Renal pelvis (tissue), 4 donors: Measurements from ENCODE around the gene FKBP1A. TPM values are rescaled to one million over a fixed set of nuclear protein-coding genes. Genes with fewer than 3 reads are reported as not detected.
"Not testable (repeated sequence)": the region's sequence is repeated elsewhere in the genome, so short reads cannot be mapped to it uniquely, and the experiment has no call there.

ENCODE experiments used
- DNase-seq: peaks from one replicate; pipeline ENCODE4 v3.0.0-alpha.2; 2013
- polyA plus RNA-seq, 3 donors: library from polyadenylated mRNA; unstranded; fragments of 120-200 nt; gene quantifications; one replicate each; pipeline ENCODE4 v1.2.1, GENCODE V29; 2013; ENCODE audit not compliant: insufficient read length in 3 of 3

FKBP1A gene
- polyA plus RNA-seq, 3 donors = 340 to 380 (median 358) TPM

DNA sequence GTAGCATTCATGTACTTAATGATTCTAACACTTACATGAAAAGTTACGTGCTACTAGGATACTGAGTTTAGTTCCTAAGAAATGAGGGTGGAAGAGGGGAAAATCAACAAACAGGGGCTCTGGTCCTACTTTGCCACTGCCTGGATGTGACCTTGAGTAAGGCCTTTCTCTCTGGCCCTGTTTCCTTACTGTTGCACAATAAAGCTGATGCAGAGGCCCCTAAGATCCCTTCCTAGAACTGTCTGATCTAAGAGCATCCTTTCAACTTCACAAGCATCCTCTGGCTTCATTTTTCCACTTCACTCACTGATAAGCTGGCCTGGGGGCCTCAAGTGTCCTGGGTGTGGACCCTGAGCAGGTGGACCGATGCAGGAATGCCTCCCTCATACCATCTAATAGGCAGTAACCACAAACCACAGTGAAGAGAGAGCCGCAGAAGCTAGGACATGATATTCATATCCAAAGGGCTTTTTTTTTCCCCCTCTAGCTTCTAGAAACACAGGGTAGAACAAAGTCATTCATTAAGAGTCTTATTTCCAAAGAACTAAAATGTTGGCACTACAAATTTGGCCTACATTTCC, 21.6 kb downstream of the FKBP1A start:
- DNase-seq = no peak

DNA sequence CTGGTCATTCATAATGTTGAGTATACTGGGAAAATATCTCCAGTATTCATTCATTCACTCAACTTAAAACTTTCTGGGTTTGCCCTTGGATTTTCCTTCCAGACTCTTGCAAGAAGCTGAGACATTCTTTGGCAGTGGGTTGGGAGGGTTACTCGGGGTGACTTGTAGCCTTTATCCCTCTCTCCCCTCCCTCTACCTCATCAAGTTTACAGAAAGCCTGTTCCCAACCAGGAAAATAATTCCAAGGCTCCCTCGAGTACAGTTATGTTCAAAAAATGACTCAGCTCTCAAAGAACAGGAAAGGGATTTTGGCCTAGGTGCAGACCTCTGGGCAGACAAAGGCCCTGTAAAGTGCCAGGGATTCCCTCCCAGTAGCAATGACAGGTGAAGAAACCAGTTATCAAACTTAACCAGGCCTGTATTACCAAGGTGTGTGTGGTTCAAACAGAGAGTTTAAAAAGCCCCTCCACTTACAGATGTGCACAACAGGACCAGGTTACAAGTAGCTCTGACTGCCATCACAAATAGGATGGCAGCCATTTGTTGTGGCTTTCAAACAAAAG, 22.2 kb downstream of the FKBP1A start:
- no peak for DNase-seq

DNA sequence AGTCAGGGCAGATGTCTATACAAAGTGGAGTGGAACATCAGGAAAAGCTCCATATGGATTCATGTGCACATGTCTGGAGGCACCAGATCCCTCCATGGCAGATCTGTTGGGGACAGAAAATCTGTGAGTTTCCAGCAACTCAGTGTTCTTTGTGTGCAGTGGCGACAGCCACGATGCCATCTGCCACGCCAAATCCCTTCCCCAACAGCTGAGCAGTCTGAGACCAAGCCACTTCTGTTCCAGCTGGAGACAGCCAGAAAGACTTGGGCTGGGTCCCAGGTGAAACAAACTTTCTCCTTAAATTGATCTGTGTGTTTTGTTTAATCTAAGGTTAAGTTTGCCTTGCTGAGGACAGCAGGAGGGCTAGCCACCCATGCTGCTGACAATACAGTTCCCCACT, 22.9 kb downstream of the FKBP1A start:
- no peak for DNase-seq

DNA sequence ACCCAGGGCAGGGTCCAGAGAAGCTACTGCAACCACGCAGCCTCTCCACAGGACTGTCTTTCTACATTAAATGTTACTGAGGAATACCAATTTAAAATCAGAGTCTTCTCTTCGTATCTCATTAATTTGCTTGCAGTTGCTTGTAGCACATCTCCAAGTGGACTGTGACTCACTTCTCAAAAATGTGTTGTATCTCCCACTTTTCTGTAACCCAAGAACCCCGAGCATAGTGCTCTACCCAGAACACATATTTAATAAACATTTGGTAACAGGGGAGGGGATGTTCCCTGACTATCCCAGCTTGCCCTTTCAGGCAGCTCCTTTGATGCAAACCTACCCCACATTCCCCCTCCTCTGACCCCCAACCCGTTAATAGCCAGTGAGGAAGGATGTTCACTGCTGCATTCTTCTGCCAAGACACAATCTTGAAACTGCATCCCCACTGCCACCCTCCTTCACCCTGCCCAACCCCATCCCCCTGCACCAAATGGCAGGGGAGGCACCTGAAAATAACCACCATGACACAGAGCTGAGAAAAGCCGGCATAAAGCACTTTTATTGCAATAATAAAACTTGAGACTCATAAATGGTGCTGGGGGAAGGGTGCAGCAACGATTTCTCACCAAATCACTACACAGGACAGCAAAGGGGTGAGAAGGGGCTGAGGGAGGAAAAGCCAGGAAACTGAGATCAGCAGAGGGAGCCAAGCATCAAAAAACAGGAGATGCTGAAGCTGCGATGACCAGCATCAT, 24.2 kb downstream of the FKBP1A start:
- DNase-seq = no peak

DNA sequence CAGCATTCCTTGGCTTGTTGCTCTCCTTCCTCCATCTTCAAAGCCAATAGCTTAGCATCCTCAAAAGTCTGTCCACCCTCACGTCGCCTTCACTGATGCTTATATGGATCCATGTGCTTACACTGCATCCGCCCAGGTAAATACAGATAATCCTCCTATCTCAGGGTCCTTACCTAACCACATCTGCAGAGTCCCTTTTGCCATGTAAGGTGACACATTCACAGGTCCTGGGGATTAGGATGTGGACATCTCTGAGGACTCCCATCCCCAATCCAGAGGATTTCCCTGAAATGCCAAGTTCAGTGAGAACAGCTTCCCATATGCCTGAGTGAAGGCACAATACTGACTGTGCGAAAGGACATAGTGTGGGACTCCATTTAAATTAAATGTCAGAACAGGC, 25.4 kb downstream of the FKBP1A start:
- DNase-seq = no peak

- no peak for DNase-seq
Measured at GRCh38 chr20:1364106-1364505, 28.7 kb downstream of the FKBP1A start.

- no peak for DNase-seq
Measured at GRCh38 chr20:1363522-1363921, 29.3 kb downstream of the FKBP1A start.

- DNase-seq = no peak
Measured at GRCh38 chr20:1362484-1362883, 30.4 kb downstream of the FKBP1A start.

DNA sequence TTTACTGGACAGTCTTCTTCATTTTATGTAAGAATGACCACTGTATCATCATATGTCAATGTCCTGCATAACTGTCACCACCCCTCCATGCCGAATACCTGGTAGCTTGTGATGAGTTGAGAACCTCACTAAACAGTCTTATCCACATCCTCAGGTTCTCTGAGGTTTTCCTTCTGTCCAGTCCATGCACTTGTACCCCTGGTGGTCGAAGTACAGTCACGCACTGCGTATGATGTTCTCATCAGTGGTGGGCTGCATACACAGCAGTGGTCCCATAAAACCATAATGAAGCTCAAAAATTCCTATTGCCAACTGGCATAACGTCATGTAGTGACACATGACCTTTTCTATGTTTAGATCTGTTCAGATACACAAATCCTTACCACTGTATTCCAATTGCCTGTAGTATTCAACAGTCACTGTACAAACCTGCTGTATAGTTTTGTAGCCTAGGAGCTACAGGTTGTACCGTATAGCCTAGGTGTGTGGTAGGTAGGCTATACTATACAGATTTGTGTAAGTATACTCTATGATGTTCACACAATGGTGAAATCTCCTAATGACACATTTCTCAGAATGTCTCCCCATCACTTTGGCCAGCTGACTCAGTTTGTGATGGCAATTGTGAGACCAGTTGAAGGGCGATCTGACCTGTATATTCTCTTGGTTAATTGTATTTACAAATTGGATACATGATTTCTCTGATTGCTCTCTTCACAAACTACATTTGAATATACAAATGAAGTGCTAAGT, 32.6 kb downstream of the FKBP1A start:
- DNase-seq = no peak

- no peak for DNase-seq
Measured at GRCh38 chr20:1357921-1358671, 34.8 kb downstream of the FKBP1A start.

DNA sequence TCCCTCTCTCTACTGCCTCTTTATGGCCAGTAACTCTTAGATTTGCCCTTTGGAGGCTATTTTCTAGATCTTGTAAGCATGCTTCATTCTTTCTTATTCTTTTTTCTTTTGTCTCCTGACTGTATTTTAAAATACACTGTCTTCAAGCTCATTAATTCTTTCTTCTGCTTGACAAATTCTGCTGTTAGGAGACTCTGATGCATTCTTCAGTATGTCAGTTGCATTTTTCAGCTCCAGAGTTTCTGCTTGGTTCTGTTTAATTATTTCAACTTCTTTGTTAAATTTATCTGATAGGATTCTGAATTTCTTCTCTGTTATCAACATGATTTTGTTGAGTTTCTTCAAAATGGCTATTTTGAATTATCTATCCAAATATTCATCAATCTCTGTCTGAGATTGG, 38.9 kb downstream of the FKBP1A start:
- DNase-seq = no peak

DNA sequence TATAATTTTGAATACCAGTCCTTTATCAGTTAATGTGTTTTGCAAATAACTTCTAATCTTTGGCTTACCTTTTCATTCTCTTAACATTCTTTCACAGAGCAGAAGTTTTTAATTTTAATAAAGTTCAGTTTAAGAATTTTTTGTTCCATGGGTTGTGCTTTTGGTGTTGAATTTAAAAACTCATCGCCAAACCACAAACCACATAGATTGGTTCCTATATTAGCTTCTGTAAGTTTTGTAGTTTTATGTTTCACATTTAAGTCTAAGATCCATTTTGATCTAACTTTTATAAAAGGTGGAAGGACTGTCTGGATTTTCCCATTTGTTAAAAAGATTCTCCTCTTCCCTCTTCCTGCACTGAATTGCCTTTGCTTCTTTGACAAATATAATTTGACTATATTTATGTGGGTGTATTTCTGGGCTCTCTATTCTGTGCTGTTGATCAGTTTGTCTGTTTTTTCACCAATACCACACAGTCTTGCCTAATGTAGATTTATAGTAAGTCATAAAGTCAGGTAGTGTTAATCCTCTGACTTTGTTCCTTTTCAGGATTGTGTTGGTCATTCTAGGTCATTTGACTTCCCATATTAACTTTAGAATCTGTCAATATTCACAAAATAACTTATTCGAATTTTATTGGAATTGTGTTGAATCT, 46.4 kb downstream of the FKBP1A start:
- DNase-seq = no peak

DNA sequence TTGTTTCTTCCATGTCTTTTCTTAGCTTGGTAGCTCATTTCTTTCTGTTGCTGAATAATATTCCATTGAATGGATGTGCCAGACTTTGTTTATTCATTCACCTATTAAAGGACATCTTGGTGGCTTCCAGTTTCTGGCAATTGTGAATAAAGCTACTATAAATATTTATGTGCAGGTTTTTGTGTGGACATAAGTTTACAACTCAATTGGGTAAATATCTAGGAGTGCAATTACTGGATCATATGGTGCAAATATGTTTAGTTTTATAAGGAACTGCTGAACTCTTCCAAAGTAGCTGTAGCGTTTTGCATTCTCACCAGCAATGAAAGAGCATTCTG, 47.1 kb downstream of the FKBP1A start:
- DNase-seq = no peak

DNA sequence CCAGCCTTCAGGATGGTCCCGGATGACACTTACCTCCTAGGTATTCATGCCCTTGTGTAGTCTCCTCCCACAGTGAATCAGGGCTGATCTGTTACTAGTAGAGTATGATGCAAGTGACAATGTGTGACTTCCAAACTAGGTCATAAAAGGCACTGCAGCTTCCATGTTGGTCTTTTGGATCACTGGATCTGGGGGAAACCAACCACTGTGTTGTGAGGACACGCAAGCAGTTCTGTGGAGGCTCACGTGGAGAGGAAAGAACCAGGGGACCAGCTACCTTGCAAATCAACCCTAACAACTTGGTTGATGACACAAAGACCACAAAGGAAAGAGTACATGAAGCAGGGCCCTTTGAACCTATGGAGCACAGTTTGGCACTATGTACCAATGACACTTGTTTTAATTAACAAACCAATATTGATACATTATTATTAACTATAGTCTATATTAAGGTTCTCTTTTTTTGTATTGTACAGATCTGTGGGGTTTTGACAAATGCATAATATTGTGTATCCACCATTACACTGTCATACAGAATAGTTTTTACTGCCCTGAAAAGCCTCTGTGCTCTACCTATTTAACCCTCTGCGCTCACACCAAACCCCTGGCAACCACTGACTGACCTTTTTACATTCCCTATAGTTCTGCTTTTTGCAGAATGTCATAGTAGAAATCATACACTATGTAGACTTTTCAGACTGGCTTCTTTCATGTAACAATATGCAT, 47.7 kb downstream of the FKBP1A start:
- DNase-seq = no peak

DNA sequence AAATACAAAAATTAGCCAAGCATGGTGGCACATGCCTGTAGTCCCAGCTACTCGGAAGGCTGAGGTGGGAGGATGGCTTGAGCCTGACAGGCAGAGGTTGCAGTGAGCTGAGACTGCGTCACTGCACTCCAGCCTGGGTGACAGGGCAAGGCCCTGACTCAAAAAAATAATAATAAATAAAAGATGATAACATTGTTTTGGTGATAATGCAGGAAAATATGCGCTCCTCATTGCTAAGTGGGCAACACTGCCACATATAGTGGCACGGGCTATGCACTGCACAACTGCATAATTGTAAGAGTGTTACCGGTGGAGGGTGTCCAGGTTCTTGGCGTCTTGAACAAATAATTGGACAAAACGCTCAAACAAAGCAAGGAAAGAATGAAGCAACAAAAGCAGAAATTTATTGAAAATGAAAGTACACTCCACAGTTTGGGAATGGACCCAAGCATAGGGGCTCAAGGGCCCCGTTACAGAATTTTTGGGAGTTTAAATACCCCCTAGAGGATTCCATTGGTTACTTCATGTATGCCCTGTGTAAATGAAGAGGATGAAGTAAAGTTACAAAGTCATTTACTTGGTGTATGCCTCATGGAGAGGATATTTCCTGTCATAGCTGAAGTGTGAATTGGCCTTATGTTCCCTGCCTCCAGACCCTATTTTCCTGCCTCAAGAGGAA, 49.3 kb downstream of the FKBP1A start:
- DNase-seq = not testable (repeated sequence)

GRCh38 chr20:1341561-1342265, 51.1 kb downstream of the FKBP1A start:
- DNase-seq = no peak

GRCh38 chr20:1338801-1339200, 54.1 kb downstream of the FKBP1A start:
- no peak for DNase-seq

GRCh38 chr20:1338096-1338495, 54.8 kb downstream of the FKBP1A start:
- no peak for DNase-seq

DNA sequence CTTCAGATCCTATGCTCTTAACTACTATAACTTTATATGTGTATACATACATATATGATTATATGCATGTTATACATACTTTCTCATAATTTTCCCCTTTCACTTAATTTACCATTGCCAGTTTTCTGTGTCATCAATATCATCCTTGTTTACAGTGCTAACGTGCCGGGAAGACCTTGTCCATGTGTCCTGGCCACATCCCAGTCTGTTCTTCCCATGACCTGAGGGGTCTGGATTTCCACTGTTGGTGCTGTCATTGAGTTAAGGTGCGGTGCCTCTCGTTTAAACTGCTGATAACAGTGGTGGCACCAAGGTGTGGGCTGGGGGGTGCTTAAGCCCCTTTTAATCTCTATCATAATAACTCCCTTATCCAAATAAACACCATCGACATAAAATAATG, 55.4 kb downstream of the FKBP1A start:
- DNase-seq = no peak
